GM23248 (cell line): Measurements from ENCODE around the gene RAB33B. TPM values are rescaled to one million over a fixed set of nuclear protein-coding genes. Genes with fewer than 3 reads are reported as not detected.

Source experiments
- DNase-seq: peaks from one replicate; pipeline ENCODE4 v3.0.0-alpha.2; 2015
- H2AFZ ChIP-seq: fragments of 200-600 bp; sonication (generic); 2 replicates; pipeline ENCODE4 v1.6.1; 2016; ENCODE audit warnings: antibody characterized with exemption
- H3F3A ChIP-seq: fragments of 200-600 bp; sonication (generic); 2 replicates; pipeline ENCODE4 v1.6.1; 2016; ENCODE audit warnings: mild to moderate bottlenecking, antibody characterized with exemption, mixed run types; ENCODE audit not compliant: insufficient read depth
- H3K27ac ChIP-seq: fragments of 200-600 bp; sonication (generic); 2 replicates; pipeline ENCODE4 v1.5.1; 2016; ENCODE audit warnings: mild to moderate bottlenecking
- H3K27me3 ChIP-seq: fragments of 200-600 bp; sonication (generic); replicated peaks from 2 replicates; pipeline ENCODE4 v1.6.1; 2016; ENCODE audit warnings: mild to moderate bottlenecking; ENCODE audit not compliant: insufficient read depth
- H3K36me3 ChIP-seq: fragments of 200-600 bp; sonication (generic); 2 replicates; pipeline ENCODE4 v1.6.1; 2016; ENCODE audit warnings: low read depth, mild to moderate bottlenecking
- H3K4me1 ChIP-seq: fragments of 200-600 bp; sonication (generic); 2 replicates; pipeline ENCODE4 v1.6.1; 2016; ENCODE audit warnings: mild to moderate bottlenecking; ENCODE audit not compliant: insufficient read depth
- H3K4me2 ChIP-seq: fragments of 200-600 bp; sonication (generic); one replicate; pipeline ENCODE4 v1.6.1; 2016; ENCODE audit warnings: mild to moderate bottlenecking; ENCODE audit not compliant: unreplicated experiment
- H3K4me3 ChIP-seq: fragments of 200-600 bp; sonication (generic); 2 replicates; pipeline ENCODE4 v1.5.1; 2016; ENCODE audit warnings: mild to moderate bottlenecking
- H3K79me2 ChIP-seq: fragments of 200-600 bp; sonication (generic); 2 replicates; pipeline ENCODE4 v1.6.1; 2016; ENCODE audit warnings: mild to moderate bottlenecking; ENCODE audit not compliant: insufficient read depth
- H3K9ac ChIP-seq: fragments of 200-600 bp; sonication (generic); 2 replicates; pipeline ENCODE4 v1.6.1; 2016; ENCODE audit warnings: mild to moderate bottlenecking
- H3K9me2 ChIP-seq: fragments of 200-600 bp; sonication (generic); 2 replicates; pipeline ENCODE4 v1.6.1; 2016; ENCODE audit warnings: mixed run types, mild to moderate bottlenecking, moderate library complexity; ENCODE audit not compliant: insufficient read depth
- H3K9me3 ChIP-seq: fragments of 200-600 bp; sonication (generic); one replicate; pipeline ENCODE4 v1.6.1; 2017; ENCODE audit warnings: low read depth
- H4K20me1 ChIP-seq: fragments of 200-600 bp; sonication (generic); 2 replicates; pipeline ENCODE4 v1.6.0; 2016; ENCODE audit not compliant: insufficient read depth
- EZH2 ChIP-seq: fragments of 200-600 bp; sonication (generic); IDR thresholded peaks from 2 replicates; pipeline ENCODE4 v1.6.1; 2018; ENCODE audit warnings: antibody characterized with exemption, mild to moderate bottlenecking; ENCODE audit not compliant: insufficient read depth, poor library complexity, severe bottlenecking
- EZH2phosphoT487 ChIP-seq: fragments of 200-600 bp; sonication (generic); IDR thresholded peaks from 2 replicates; pipeline ENCODE4 v1.6.1; 2018; ENCODE audit warnings: antibody characterized with exemption, moderate library complexity, mild to moderate bottlenecking, low read depth; ENCODE audit not compliant: insufficient read depth
- WGBS, 2 experiments: methylation state at CpG; one replicate each; pipeline ENCODE4 v1.1.6; 2015 to 2017; ENCODE audit warnings: low lambda C conversion rate in 2 of 2, low coverage in 1 of 2; ENCODE audit errors: missing lambda C conversion rate in 2 of 2; 5-methylcytosine and 5-hydroxymethylcytosine counted together
- in situ Hi-C: fragments of 300-500 bp; cut with MboI; formaldehyde crosslinking; loops from 2 replicates; pipeline ENCODE4 v1.15.0; 2020
- polyA plus RNA-seq: library from polyadenylated mRNA; unstranded; fragments of >200 nt; fragmentation: Nextera tagmentation; extraction: Ambion mirVana; gene quantifications from 2 replicates; pipeline ENCODE4 v1.2.1, GENCODE V29; 2016
- total RNA-seq: library from RNA; depleted of rRNA; stranded (reverse); fragments of >200 nt; shearing (Covaris generic); gene quantifications from 2 replicates; pipeline ENCODE4 v1.2.3, GENCODE V29; 2014

Gene RAB33B
- total and polyA plus RNA-seq, 2 experiments from 2014 or later = 11.6 to 13.2 TPM

- Histone ChIP-seq H3K36me3 (peaks cover 47% of the 10 kb centered on the region), H3K79me2 (no peaks in the 10 kb centered on the region), H3K4me1 (no peaks in the 10 kb centered on the region), H4K20me1 (no peaks in the 10 kb centered on the region), H3K9me2 (no peaks in the 10 kb centered on the region), H2AFZ (no peak overlapping the region), H3K4me2 (no peak overlapping the region), H3K9ac (no peak overlapping the region), H3F3A (no peaks in the 10 kb centered on the region), H3K27me3 (no peaks in the 10 kb centered on the region), H3K9me3 (no peaks in the 10 kb centered on the region), H3K4me3 (no peak overlapping the region), H3K27ac (no peak overlapping the region)
- in situ Hi-C loops = no loop called here
- peak; percentile 17 for DNase-seq
- 83 to 86% methylated on average over 6 of the region's 6 CpGs for WGBS, 2 experiments
- TF ChIP-seq EZH2 = no peak
Measured at GRCh38 chr4:139509727-139510410, 55.9 kb downstream of the RAB33B start.

- no peak for DNase-seq
- in situ Hi-C loops = no loop called here
- no peaks in the 10 kb centered on the region for H3K27me3 ChIP-seq
- no peak for TF ChIP-seq EZH2
- no peak for TF ChIP-seq EZH2phosphoT487
- H3K27ac ChIP-seq = no peak overlapping the region
- H3F3A ChIP-seq = no peaks in the 10 kb centered on the region
- H4K20me1 ChIP-seq = no peaks in the 10 kb centered on the region
- WGBS, 2 experiments = 87 to 91% methylated on average over 10 of the region's 10 CpGs
- no peak overlapping the region for H2AFZ ChIP-seq
- no peak overlapping the region for H3K9ac ChIP-seq
- peaks cover 57% of the 10 kb centered on the region for H3K36me3 ChIP-seq
- H3K4me3 ChIP-seq = no peak overlapping the region
- no peaks in the 10 kb centered on the region for H3K9me3 ChIP-seq
- no peak overlapping the region for H3K4me2 ChIP-seq
- H3K4me1 ChIP-seq = no peaks in the 10 kb centered on the region
- no peaks in the 10 kb centered on the region for H3K9me2 ChIP-seq
- H3K79me2 ChIP-seq = no peaks in the 10 kb centered on the region
Measured at GRCh38 chr4:139511320-139511719, 57.4 kb downstream of the RAB33B start.

- Histone ChIP-seq H3K4me2 (no peak overlapping the region), H3K27ac (no peak overlapping the region), H2AFZ (no peak overlapping the region), H3F3A (no peaks in the 10 kb centered on the region), H3K9ac (no peak overlapping the region), H3K36me3 (peaks cover 74% of the 10 kb centered on the region), H3K27me3 (no peaks in the 10 kb centered on the region), H3K9me2 (no peaks in the 10 kb centered on the region), H3K79me2 (0 out of 2 replicates have a peak, but pooled peaks cover 4% of the 10 kb centered on the region), H3K4me3 (no peak overlapping the region), H3K9me3 (no peaks in the 10 kb centered on the region), H4K20me1 (no peaks in the 10 kb centered on the region), H3K4me1 (no peaks in the 10 kb centered on the region)
- WGBS, 2 experiments = 93 to 96% methylated on average over 8 of the region's 8 CpGs
- TF ChIP-seq EZH2 (no peak), EZH2phosphoT487 (no peak)
- in situ Hi-C loops = no loop called here
- no peak for DNase-seq
Measured at GRCh38 chr4:139514382-139515059, 60.6 kb downstream of the RAB33B start.

- 22 to 24% methylated on average over 4 of the region's 4 CpGs for WGBS, 2 experiments
- Histone ChIP-seq H3K4me1 (no peaks in the 10 kb centered on the region), H3K79me2 (0 out of 2 replicates have a peak, but pooled peaks cover 4% of the 10 kb centered on the region), H3K27me3 (no peaks in the 10 kb centered on the region), H3K4me3 (no peak overlapping the region), H3K9ac (no peak overlapping the region), H3K27ac (no peak overlapping the region), H3K36me3 (peaks cover 73% of the 10 kb centered on the region), H3F3A (no peaks in the 10 kb centered on the region), H2AFZ (no peak overlapping the region), H3K9me3 (no peaks in the 10 kb centered on the region), H4K20me1 (no peaks in the 10 kb centered on the region), H3K4me2 (no peak overlapping the region), H3K9me2 (no peaks in the 10 kb centered on the region)
- no peak for DNase-seq
- in situ Hi-C loops = no loop called here
- TF ChIP-seq EZH2 = no peak
- no peak for TF ChIP-seq EZH2phosphoT487
Measured at GRCh38 chr4:139515531-139515958, 61.6 kb downstream of the RAB33B start.
